RWPE2 (cell line): ENCODE results near the gene CBFA2T3.

Experiments
- ATAC-seq: fragments of 200-7000 bp; cut with Tn5 transposase; 3 replicates; pipeline ENCODE4 v1.9.1; 2021; ENCODE audit warnings: low read depth
- DNase-seq: peaks from one replicate; pipeline ENCODE4 v3.0.0-alpha.2; 2020; ENCODE audit warnings: low spot score
- H3K27ac ChIP-seq: fragments of 450-650 bp; 2 replicates; pipeline ENCODE4 v1.5.1; 2017; ENCODE audit warnings: mild to moderate bottlenecking; ENCODE audit not compliant: poor library complexity, severe bottlenecking
- H3K27me3 ChIP-seq: fragments of 250-450 bp; sonication (Bioruptor Pico); 2 replicates; pipeline ENCODE4 v1.5.1; 2021; ENCODE audit warnings: mild to moderate bottlenecking, moderate library complexity; ENCODE audit not compliant: insufficient read depth, poor library complexity, severe bottlenecking
- H3K36me3 ChIP-seq: fragments of 250-450 bp; sonication (Bioruptor Pico); 2 replicates; pipeline ENCODE4 v1.5.1; 2020; ENCODE audit warnings: low read depth, mild to moderate bottlenecking, moderate library complexity
- H3K4me1 ChIP-seq: fragments of 250-450 bp; sonication (Bioruptor Pico); 2 replicates; pipeline ENCODE4 v1.5.1; 2021; ENCODE audit warnings: mild to moderate bottlenecking, moderate library complexity; ENCODE audit not compliant: insufficient read depth, poor library complexity, severe bottlenecking
- H3K4me3 ChIP-seq: fragments of 250-450 bp; sonication (Bioruptor Pico); 2 replicates; pipeline ENCODE4 v1.5.1; 2021; ENCODE audit warnings: mild to moderate bottlenecking, moderate library complexity; ENCODE audit not compliant: severe bottlenecking
- H3K9me3 ChIP-seq: fragments of 250-450 bp; sonication (Bioruptor Pico); 2 replicates; pipeline ENCODE4 v1.5.1; 2021; ENCODE audit warnings: mild to moderate bottlenecking, moderate library complexity; ENCODE audit not compliant: severe bottlenecking
- CTCF ChIP-seq: fragments of 450-650 bp; IDR thresholded peaks from one replicate; pipeline ENCODE4 v1.5.1; 2017; ENCODE audit warnings: mild to moderate bottlenecking, moderate library complexity; ENCODE audit not compliant: poor library complexity, severe bottlenecking

The CBFA2T3 gene

GRCh38 chr16:88936556-88937205, 40.3 kb downstream of the CBFA2T3 start:
- Histone ChIP-seq H3K4me3 (no peak overlapping the region), H3K27me3 (peaks cover 34% of the 10 kb centered on the region), H3K27ac (no peak overlapping the region), H3K9me3 (no peaks in the 10 kb centered on the region), H3K36me3 (no peaks in the 10 kb centered on the region), H3K4me1 (no peaks in the 10 kb centered on the region)
- no peak for TF ChIP-seq CTCF
- ATAC-seq, result no peak
- no peak for DNase-seq

- Histone ChIP-seq H3K27ac (no peak overlapping the region), H3K9me3 (no peaks in the 10 kb centered on the region), H3K4me3 (no peak overlapping the region), H3K4me1 (no peaks in the 10 kb centered on the region), H3K36me3 (no peaks in the 10 kb centered on the region), H3K27me3 (peaks cover 34% of the 10 kb centered on the region)
- TF ChIP-seq CTCF, result no peak
- DNase-seq, result no peak
- ATAC-seq, result peak; percentile 20; the same call in 1 of the 3 replicates
Measured at GRCh38 chr16:88936008-88936555, 40.9 kb downstream of the CBFA2T3 start.

DNA sequence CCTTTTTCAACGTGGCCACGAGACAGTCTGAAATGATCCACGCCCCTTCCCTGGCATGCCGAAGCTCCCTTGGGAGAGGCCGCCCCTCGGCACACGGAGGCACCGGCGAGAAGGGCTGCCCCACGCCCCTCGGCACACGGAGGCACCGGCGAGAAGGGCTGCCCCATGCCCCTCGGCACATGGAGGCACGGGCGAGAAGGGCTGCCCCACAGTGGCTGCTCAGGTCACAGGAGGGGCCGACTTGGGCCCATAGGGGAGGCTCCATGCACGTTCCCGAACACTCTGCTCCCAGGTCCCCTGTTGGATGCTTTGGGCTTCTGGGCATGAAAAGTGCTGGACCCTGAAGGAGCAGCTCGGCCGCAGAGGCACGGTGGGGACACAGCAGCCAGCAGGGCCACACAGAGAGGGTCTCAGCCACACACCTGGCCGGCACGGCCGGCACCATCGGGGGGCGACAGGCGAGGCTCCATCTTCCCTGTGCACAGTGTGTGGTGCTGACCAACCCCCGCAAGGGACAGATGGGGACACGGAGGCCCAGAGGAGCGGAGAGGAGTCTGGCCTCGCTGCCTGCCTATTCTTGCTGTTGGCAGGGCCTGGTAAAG, 42.8 kb downstream of the CBFA2T3 start:
- Histone ChIP-seq H3K36me3 (no peaks in the 10 kb centered on the region), H3K4me1 (no peaks in the 10 kb centered on the region), H3K4me3 (no peak overlapping the region), H3K9me3 (no peaks in the 10 kb centered on the region), H3K27ac (no peak overlapping the region), H3K27me3 (peaks cover 17% of the 10 kb centered on the region)
- no peak for TF ChIP-seq CTCF
- DNase-seq (no peak), ATAC-seq (no peak)

GRCh38 chr16:88932929-88933328, 44.1 kb downstream of the CBFA2T3 start:
- Histone ChIP-seq H3K4me1 (no peaks in the 10 kb centered on the region), H3K4me3 (no peak overlapping the region), H3K36me3 (no peaks in the 10 kb centered on the region), H3K27me3 (peaks cover 5% of the 10 kb centered on the region), H3K9me3 (no peaks in the 10 kb centered on the region), H3K27ac (no peak overlapping the region)
- DNase-seq (no peak), ATAC-seq (no peak)
- no peak for TF ChIP-seq CTCF

- H3K4me3 ChIP-seq, result no peak overlapping the region
- H3K4me1 ChIP-seq, result no peaks in the 10 kb centered on the region
- no peaks in the 10 kb centered on the region for H3K27me3 ChIP-seq
- no peak overlapping the region for H3K27ac ChIP-seq
- H3K36me3 ChIP-seq, result no peaks in the 10 kb centered on the region
- no peaks in the 10 kb centered on the region for H3K9me3 ChIP-seq
- DNase-seq, result no peak
- no peak for TF ChIP-seq CTCF
- ATAC-seq, result no peak
Measured at GRCh38 chr16:88931936-88932335, 45.1 kb downstream of the CBFA2T3 start.
